Measurements from ENCODE around the gene RPL3. TPM values are rescaled to one million over a fixed set of nuclear protein-coding genes. Genes with fewer than 3 reads are reported as not detected.
"Not testable (repeated sequence)": the region's sequence is repeated elsewhere in the genome, so short reads cannot be mapped to it uniquely, and the experiment has no call there.

RPL3 gene
- total RNA-seq, 1 experiment from 2014 or later = 2,830 TPM

- Histone ChIP-seq H4K8ac (replicated peaks; ENCODE audit: insufficient read length, low read depth, low read length) (no peak overlapping the region), H3K79me2 (ENCODE audit: insufficient read depth, low read length) (no peaks in the 10 kb centered on the region), H3K4ac (ENCODE audit: low read depth, low read length) (no peak overlapping the region), H4K5ac (ENCODE audit: insufficient read length, low read depth, low read length) (no peak overlapping the region), H2AK5ac (ENCODE audit: insufficient read length, low read length) (no peak overlapping the region), H3K27ac (ENCODE audit: insufficient read length, low read depth, low read length) (no peak overlapping the region), H3K18ac (ENCODE audit: insufficient read length, low read depth, low read length) (no peak overlapping the region), H2BK20ac (ENCODE audit: low read depth, low read length, poor library complexity, severe bottlenecking) (no peak overlapping the region), H3K23ac (ENCODE audit: insufficient read length, low read depth, low read length) (no peak overlapping the region), H3K79me1 (ENCODE audit: insufficient read depth, low read depth, low read length, poor library complexity, severe bottlenecking) (no peaks in the 10 kb centered on the region), H4K20me1 (ENCODE audit: control insufficient read depth, insufficient read depth, insufficient read length) (no peaks in the 10 kb centered on the region), H3K9me3 (ENCODE audit: control insufficient read depth, low read depth, low read length) (no peaks in the 10 kb centered on the region), H4K91ac (ENCODE audit: insufficient read length, low read depth, low read length) (no peak overlapping the region), H3K27me3 (ENCODE audit: insufficient read depth, low read length) (no peaks in the 10 kb centered on the region), H3K14ac (ENCODE audit: insufficient read depth, low read length) (no peak overlapping the region), H3K9ac (ENCODE audit: extremely low read depth, insufficient read length, low read length) (no peak overlapping the region), H2BK12ac (ENCODE audit: insufficient read length, low read depth, low read length) (no peak overlapping the region), H2AFZ (ENCODE audit: low read length) (no peak overlapping the region), H2BK15ac (ENCODE audit: low read depth, low read length) (no peak overlapping the region), H3T11ph (ENCODE audit: low read length) (no peak overlapping the region), H3K56ac (ENCODE audit: insufficient read length, low read depth, low read length) (no peak overlapping the region), H3K4me2 (ENCODE audit: insufficient read depth, insufficient read length, low read length) (no peak overlapping the region), H3K4me1 (ENCODE audit: insufficient read depth, low read length) (no peaks in the 10 kb centered on the region), H2BK120ac (ENCODE audit: low read depth, low read length, poor library complexity, severe bottlenecking) (no peak overlapping the region), H2BK5ac (ENCODE audit: insufficient read length, low read length) (no peak overlapping the region), H3K23me2 (ENCODE audit: insufficient read length, low read depth, low read length, poor library complexity, severe bottlenecking) (no peaks in the 10 kb centered on the region)
- 100% methylated on average over 1 of the region's 2 CpGs for WGBS (ENCODE audit: extremely low coverage, insufficient read length, low lambda C conversion rate)
- H3K27ac Mint-ChIP-seq = no peak overlapping the region
- H3K4me1 Mint-ChIP-seq = peaks cover 0 to 3% of the 10 kb centered on the region in 2 experiments; a peak in 1 of 4 replicates
- H3K36me3 Mint-ChIP-seq (ENCODE audit: insufficient read depth in 1 of 3, low read depth in 3 of 3) = no peaks in the 10 kb centered on the region
- no peak for TF ChIP-seq CTCF (conservative IDR thresholded peaks at IDR 0.05)
- no peaks in the 10 kb centered on the region for H3K9me3 Mint-ChIP-seq
- H3K4me3 Mint-ChIP-seq = no peak overlapping the region; a peak in 1 of 5 replicates
- no peak for DNase-seq
- H3K27me3 Mint-ChIP-seq (ENCODE audit: low read depth) = peaks cover 9% of the 10 kb centered on the region
Observed at GRCh38 chr22:39325392-39325932, 6.0 kb upstream of the RPL3 start.

- H4K8ac ChIP-seq (replicated peaks; ENCODE audit: insufficient read length, low read depth, low read length); H3K79me1 ChIP-seq (ENCODE audit: insufficient read depth, low read depth, low read length, poor library complexity, severe bottlenecking); H2BK15ac ChIP-seq (ENCODE audit: low read depth, low read length); H4K20me1 ChIP-seq (ENCODE audit: control insufficient read depth, insufficient read depth, insufficient read length); H4K91ac ChIP-seq (ENCODE audit: insufficient read length, low read depth, low read length); H2AK5ac ChIP-seq (ENCODE audit: insufficient read length, low read length); H2AFZ ChIP-seq (ENCODE audit: low read length); H3K23ac ChIP-seq (ENCODE audit: insufficient read length, low read depth, low read length); H3K27ac ChIP-seq (ENCODE audit: insufficient read length, low read depth, low read length); H3K56ac ChIP-seq (ENCODE audit: insufficient read length, low read depth, low read length); H3K4me1 ChIP-seq (ENCODE audit: insufficient read depth, low read length); H3K23me2 ChIP-seq (ENCODE audit: insufficient read length, low read depth, low read length, poor library complexity, severe bottlenecking); H3K9ac ChIP-seq (ENCODE audit: extremely low read depth, insufficient read length, low read length); H2BK20ac ChIP-seq (ENCODE audit: low read depth, low read length, poor library complexity, severe bottlenecking); H4K5ac ChIP-seq (ENCODE audit: insufficient read length, low read depth, low read length); H3K9me3 Mint-ChIP-seq; H3K27me3 ChIP-seq (ENCODE audit: insufficient read depth, low read length); H2BK120ac ChIP-seq (ENCODE audit: low read depth, low read length, poor library complexity, severe bottlenecking); H3K4ac ChIP-seq (ENCODE audit: low read depth, low read length); H3T11ph ChIP-seq (ENCODE audit: low read length); H3K9me3 ChIP-seq (ENCODE audit: control insufficient read depth, low read depth, low read length); H2BK5ac ChIP-seq (ENCODE audit: insufficient read length, low read length): not testable (repeated sequence)
- peak overlapping the region; percentile 88 to 93 (median 91) for H3K27ac Mint-ChIP-seq
- peak overlapping the region; percentile 99 to 100 for H3K4me3 Mint-ChIP-seq
- WGBS (ENCODE audit: extremely low coverage, insufficient read length, low lambda C conversion rate) = no CpG with 5 or more reads among the region's 24 CpGs
- Histone ChIP-seq H3K79me2 (ENCODE audit: insufficient read depth, low read length) (peaks cover 21% of the 10 kb centered on the region), H3K4me2 (ENCODE audit: insufficient read depth, insufficient read length, low read length) (peak overlapping the region; percentile 96), H3K18ac (ENCODE audit: insufficient read length, low read depth, low read length) (peak overlapping the region; percentile 39), H2BK12ac (ENCODE audit: insufficient read length, low read depth, low read length) (peak overlapping the region; percentile 4), H3K14ac (ENCODE audit: insufficient read depth, low read length) (peak overlapping the region; percentile 16)
- H3K36me3 Mint-ChIP-seq (ENCODE audit: insufficient read depth in 1 of 3, low read depth in 3 of 3) = peaks cover 39% of the 10 kb centered on the region in 3 experiments
- H3K27me3 Mint-ChIP-seq (ENCODE audit: low read depth) = peaks cover 14% of the 10 kb centered on the region
- H3K4me1 Mint-ChIP-seq = peaks cover 21 to 31% of the 10 kb centered on the region in 2 experiments
- peak; percentile 33 for DNase-seq
Observed at GRCh38 chr22:39320616-39321029, 1.2 kb upstream of the RPL3 start.
